Measurements from ENCODE around the gene POLE3.
"Not testable (repeated sequence)": the region's sequence is repeated elsewhere in the genome, so short reads cannot be mapped to it uniquely, and the experiment has no call there.

POLE3 gene

GRCh38 chr9:113444736-113445135 lies 34.3 kb upstream of the POLE3 start:
- no peak for TF ChIP-seq CTCF (IDR thresholded peaks at IDR 0.05; ENCODE audit: low read depth, low read length, missing control alignments)
- DNase-seq (ENCODE audit: low read depth): no peak
- H3K4me3 ChIP-seq (ENCODE audit: low read depth, low read length): no peak overlapping the region

DNA sequence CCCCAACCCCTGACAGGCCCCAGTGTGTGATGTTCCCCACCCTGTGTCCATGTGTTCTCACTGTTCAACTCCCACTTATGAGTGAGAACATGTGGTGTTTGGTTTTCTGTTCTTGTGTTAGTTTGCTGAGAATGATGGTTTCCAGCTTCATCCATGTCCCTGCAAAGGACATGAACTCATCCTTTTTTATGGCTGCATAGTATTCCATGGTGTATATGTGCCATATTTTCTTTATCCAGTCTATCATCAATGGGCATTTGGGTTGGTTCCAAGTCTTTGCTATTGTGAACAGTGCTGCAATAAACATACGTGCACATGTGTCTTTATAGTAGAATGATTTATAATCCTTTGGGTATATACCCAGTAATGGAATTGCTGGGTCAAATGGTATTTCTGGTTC lies 27.2 kb upstream of the POLE3 start:
- DNase-seq (ENCODE audit: low read depth); H3K4me3 ChIP-seq (ENCODE audit: low read depth, low read length): not testable (repeated sequence)

DNA sequence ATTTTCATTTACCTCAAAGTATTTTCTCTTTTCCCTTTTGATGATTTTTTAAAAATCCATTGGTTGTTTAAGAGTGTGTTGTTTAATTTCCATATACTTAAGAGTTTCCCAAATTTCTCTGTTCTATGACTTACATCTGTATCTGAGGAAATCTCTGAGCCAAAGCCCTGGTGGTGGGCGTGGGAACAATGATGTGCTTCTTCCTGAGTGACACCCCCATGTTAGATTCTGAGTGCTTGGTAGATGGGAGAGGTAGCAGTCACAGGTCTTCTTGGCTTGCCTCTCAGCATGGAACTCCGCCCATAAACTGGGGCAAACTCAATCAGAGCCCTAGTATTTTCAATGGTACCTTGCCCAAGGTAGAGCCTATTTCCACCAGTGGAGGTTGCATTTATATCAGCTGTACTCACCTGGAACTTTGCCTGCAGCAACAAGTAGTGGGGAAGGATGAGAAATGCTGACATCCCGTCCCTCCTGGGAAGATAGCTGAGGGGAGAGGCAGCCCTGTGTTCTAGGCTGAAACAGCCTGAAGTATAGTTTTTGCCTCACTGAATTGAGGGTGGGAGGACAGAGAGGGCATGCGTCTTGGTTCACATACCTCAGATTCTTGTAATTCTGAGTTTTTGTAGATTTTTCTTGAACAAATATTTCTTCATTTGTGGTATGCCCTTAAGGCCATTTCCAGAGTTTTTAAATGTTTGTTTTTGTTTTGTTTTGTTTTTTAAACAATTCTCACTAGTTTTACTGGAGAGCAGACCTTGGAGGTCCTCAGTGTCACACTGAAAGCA lies 26.4 kb upstream of the POLE3 start:
- no peak for DNase-seq (ENCODE audit: low read depth)
- TF ChIP-seq CTCF (IDR thresholded peaks at IDR 0.05; ENCODE audit: low read depth, low read length, missing control alignments): no peak
- H3K4me3 ChIP-seq (ENCODE audit: low read depth, low read length): no peak overlapping the region

- H3K4me3 ChIP-seq (ENCODE audit: low read depth, low read length): no peak overlapping the region
- DNase-seq (ENCODE audit: low read depth): no peak
- TF ChIP-seq CTCF (IDR thresholded peaks at IDR 0.05; ENCODE audit: low read depth, low read length, missing control alignments): no peak
Observed at GRCh38 chr9:113431191-113431590, 20.7 kb upstream of the POLE3 start.

DNA sequence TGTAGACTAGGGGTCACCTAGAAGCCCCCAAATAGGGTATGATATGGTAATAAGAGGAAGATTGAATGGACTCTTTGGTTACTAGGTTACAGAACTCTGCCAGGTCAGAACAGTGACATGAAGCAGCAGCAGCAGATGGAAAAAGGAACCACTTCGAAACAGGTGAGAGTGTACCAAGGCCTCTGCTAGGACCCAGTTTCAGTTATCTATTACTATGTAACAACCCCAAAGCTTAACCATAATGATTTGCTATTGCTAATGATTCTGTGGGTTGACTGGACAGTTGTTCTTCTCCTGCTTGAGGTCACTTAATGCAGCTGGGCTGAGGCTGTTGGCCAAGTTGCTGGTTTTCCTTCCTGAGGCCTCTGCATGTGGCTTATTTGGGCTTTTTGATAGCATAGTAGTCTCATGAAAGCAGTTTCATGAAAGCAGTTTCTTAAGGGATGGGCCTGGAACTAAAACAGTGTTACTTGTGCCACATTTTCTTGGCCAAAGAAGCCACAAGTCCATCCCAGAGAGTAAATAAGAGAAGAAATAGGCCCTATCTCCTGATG lies 17.7 kb upstream of the POLE3 start:
- H3K4me3 ChIP-seq (ENCODE audit: low read depth, low read length): no peak overlapping the region
- no peak for TF ChIP-seq CTCF (IDR thresholded peaks at IDR 0.05; ENCODE audit: low read depth, low read length, missing control alignments)
- no peak for DNase-seq (ENCODE audit: low read depth)

DNA sequence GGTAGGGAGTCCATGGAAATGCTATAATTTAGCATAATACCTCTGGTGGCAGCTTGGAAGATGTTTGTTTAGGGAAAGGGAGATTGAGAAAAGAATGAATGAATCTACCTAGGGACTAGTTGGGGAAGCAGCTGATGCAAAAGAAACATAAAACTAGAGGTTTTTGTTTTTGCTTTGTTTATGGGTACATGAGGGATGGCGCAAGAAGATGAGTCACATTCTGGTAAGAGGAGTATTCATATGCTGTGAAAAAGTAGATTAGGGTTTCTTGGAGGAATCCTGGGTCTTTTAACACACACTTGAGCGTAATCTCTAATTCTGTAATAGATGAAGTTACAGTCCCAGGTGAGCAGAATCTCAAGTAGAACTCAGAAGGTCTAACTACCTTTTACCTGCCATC lies 17.2 kb upstream of the POLE3 start:
- TF ChIP-seq CTCF (IDR thresholded peaks at IDR 0.05; ENCODE audit: low read depth, low read length, missing control alignments): no peak
- no peak for DNase-seq (ENCODE audit: low read depth)
- no peak overlapping the region for H3K4me3 ChIP-seq (ENCODE audit: low read depth, low read length)

DNA sequence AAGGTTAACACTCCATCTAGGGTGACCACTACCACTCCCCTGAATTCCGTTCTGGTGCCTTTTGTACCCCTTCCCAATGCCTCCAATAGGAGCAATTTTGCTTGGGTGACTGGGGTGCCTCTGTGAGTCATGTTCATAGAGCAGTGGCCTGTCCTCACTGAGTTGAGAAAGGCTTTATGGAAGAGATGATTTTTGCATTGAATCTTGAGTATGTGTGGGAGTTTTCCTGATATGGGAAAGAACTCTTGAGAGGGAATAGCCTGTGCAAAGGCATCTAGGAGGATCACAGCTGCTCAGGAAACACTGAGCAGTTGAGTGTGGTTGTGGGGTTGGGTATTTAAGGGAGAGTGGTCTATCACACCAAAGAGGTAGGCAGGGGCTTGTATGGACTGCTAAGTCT lies 16.2 kb upstream of the POLE3 start:
- H3K4me3 ChIP-seq (ENCODE audit: low read depth, low read length): no peak overlapping the region
- no peak for TF ChIP-seq CTCF (IDR thresholded peaks at IDR 0.05; ENCODE audit: low read depth, low read length, missing control alignments)
- no peak for DNase-seq (ENCODE audit: low read depth)

Data from GM12864 (cell line).